HepG2 (cell line): ENCODE data around the gene SURF6. TPM values are rescaled to one million over a fixed set of nuclear protein-coding genes. Genes with fewer than 3 reads are reported as not detected.

Experiments used
- CBFB ChIP-seq: sonication (generic); formaldehyde crosslinking; IDR thresholded peaks from 2 replicates; pipeline ENCODE4 v1.4.0; 2020; ENCODE audit warnings: missing genetic modification reagents
- CHCHD3 ChIP-seq: sonication (generic); formaldehyde crosslinking; IDR thresholded peaks from 2 replicates; pipeline ENCODE4 v1.8.0; 2022; ENCODE audit warnings: mild to moderate bottlenecking, missing genetic modification reagents, moderate library complexity
- FOXP1 ChIP-seq, 2 experiments: fragments of 450-650 bp in 1 of 2; IDR thresholded peaks; 2 replicates each; pipeline ENCODE4 v1.6.1; 2017 to 2018; ENCODE audit warnings: antibody characterized with exemption in 1 of 2
- MBD4 ChIP-seq: IDR thresholded peaks from 2 replicates; pipeline ENCODE4 v1.6.1; 2012; ENCODE audit warnings: low read length, inconsistent platforms, borderline replicate concordance
- NFIC ChIP-seq: IDR thresholded peaks from 2 replicates; pipeline ENCODE4 v1.6.1; 2012; ENCODE audit warnings: mild to moderate bottlenecking, low read length, inconsistent platforms
- PITX1 ChIP-seq: sonication (generic); formaldehyde crosslinking; IDR thresholded peaks from 2 replicates; pipeline ENCODE4 v1.5.1; 2020; ENCODE audit warnings: mild to moderate bottlenecking, missing genetic modification reagents
- YEATS4 ChIP-seq: sonication (generic); formaldehyde crosslinking; IDR thresholded peaks from 2 replicates; pipeline ENCODE4 v1.4.0; 2020; ENCODE audit warnings: missing genetic modification reagents, borderline replicate concordance
- ZBTB20 ChIP-seq: sonication (generic); formaldehyde crosslinking; IDR thresholded peaks from 2 replicates; pipeline ENCODE4 v1.8.1; 2023; ENCODE audit warnings: missing genetic modification reagents, low read depth, mild to moderate bottlenecking, borderline replicate concordance
- ZBTB21 ChIP-seq: sonication (generic); formaldehyde crosslinking; IDR thresholded peaks from 2 replicates; pipeline ENCODE4 v1.4.0; 2020; ENCODE audit warnings: missing genetic modification reagents
- ZNF468 ChIP-seq: sonication (generic); formaldehyde crosslinking; IDR thresholded peaks from 2 replicates; pipeline ENCODE4 v1.8.0; 2022; ENCODE audit warnings: mild to moderate bottlenecking, moderate library complexity, missing genetic modification reagents
- ZNF546 ChIP-seq: sonication (generic); formaldehyde crosslinking; conservative IDR thresholded peaks from 2 replicates; pipeline ENCODE4 v1.8.1; 2023; ENCODE audit warnings: mild to moderate bottlenecking, missing genetic modification reagents
- ZNF563 ChIP-seq: sonication (generic); formaldehyde crosslinking; IDR thresholded peaks from 2 replicates; pipeline ENCODE4 v1.8.0; 2022; ENCODE audit warnings: mild to moderate bottlenecking, moderate library complexity, missing genetic modification reagents
- ZNF670 ChIP-seq: sonication (generic); formaldehyde crosslinking; IDR thresholded peaks from 2 replicates; pipeline ENCODE4 v1.8.0; 2022; ENCODE audit warnings: mild to moderate bottlenecking, missing genetic modification reagents, borderline replicate concordance
- ZNF841 ChIP-seq: sonication (generic); formaldehyde crosslinking; IDR thresholded peaks from 2 replicates; pipeline ENCODE4 v1.8.1; 2023; ENCODE audit warnings: missing genetic modification reagents, borderline replicate concordance
- ZNF891 ChIP-seq: sonication (generic); formaldehyde crosslinking; IDR thresholded peaks from 2 replicates; pipeline ENCODE4 v1.5.0; 2020; ENCODE audit warnings: mild to moderate bottlenecking, missing genetic modification reagents
- polyA plus RNA-seq, 8 experiments: library from polyadenylated mRNA; depleted of rRNA in 3 of 8; stranded (reverse) in 7 of 8; unstranded in 1 of 8; fragments of >200 nt; fragmentation: Illumina TruSeq in 4 of 8; extraction: Trizol in 4 of 8; gene quantifications; 2 replicates each; pipeline versions ENCODE4 v1.2.1 to v1.2.3, GENCODE V29; 2011 to 2016; ENCODE audit warnings: low read depth in 4 of 8, missing spikeins in 1 of 8, mixed read lengths in 1 of 8; ENCODE audit not compliant: insufficient read depth in 1 of 8
- total RNA-seq, 5 experiments: library from RNA; depleted of rRNA; stranded (reverse); fragments of >200 nt; fragmentation: Illumina TruSeq; extraction: Trizol; gene quantifications; 2 replicates each; pipeline ENCODE4 v1.2.3, GENCODE V29; 2016; ENCODE audit warnings: low read depth in 1 of 5
- TF ChIP-seq, protein P1 (sequence below): sonication (generic); formaldehyde crosslinking; IDR thresholded peaks from 2 replicates; pipeline ENCODE4 v1.4.0; 2020; ENCODE audit warnings: missing genetic modification reagents, borderline replicate concordance
- TF ChIP-seq, protein P2 (sequence below), 2 experiments: sonication (generic) in 1 of 2; formaldehyde crosslinking in 1 of 2; IDR thresholded peaks; 2 replicates each; pipeline versions ENCODE4 v1.4.0 to v1.6.1; 2018 to 2020; ENCODE audit warnings: missing genetic modification reagents in 2 of 2, borderline replicate concordance in 1 of 2, low read depth in 1 of 2, mild to moderate bottlenecking in 1 of 2, missing biosample characterization in 1 of 2
- TF ChIP-seq, protein P3 (sequence below): sonication (generic); formaldehyde crosslinking; IDR thresholded peaks from 2 replicates; pipeline ENCODE4 v1.5.0; 2020; ENCODE audit warnings: missing genetic modification reagents
- TF ChIP-seq, protein P4 (sequence below): sonication (generic); formaldehyde crosslinking; IDR thresholded peaks from 2 replicates; pipeline ENCODE4 v1.4.0; 2020; ENCODE audit warnings: missing genetic modification reagents

Gene SURF6
- total and polyA plus RNA-seq, 2 of the 13 experiments (the other 11 are each of a cell fraction or from before 2014, with no cell fraction given), result 5.9 to 14.7 TPM

DNA sequence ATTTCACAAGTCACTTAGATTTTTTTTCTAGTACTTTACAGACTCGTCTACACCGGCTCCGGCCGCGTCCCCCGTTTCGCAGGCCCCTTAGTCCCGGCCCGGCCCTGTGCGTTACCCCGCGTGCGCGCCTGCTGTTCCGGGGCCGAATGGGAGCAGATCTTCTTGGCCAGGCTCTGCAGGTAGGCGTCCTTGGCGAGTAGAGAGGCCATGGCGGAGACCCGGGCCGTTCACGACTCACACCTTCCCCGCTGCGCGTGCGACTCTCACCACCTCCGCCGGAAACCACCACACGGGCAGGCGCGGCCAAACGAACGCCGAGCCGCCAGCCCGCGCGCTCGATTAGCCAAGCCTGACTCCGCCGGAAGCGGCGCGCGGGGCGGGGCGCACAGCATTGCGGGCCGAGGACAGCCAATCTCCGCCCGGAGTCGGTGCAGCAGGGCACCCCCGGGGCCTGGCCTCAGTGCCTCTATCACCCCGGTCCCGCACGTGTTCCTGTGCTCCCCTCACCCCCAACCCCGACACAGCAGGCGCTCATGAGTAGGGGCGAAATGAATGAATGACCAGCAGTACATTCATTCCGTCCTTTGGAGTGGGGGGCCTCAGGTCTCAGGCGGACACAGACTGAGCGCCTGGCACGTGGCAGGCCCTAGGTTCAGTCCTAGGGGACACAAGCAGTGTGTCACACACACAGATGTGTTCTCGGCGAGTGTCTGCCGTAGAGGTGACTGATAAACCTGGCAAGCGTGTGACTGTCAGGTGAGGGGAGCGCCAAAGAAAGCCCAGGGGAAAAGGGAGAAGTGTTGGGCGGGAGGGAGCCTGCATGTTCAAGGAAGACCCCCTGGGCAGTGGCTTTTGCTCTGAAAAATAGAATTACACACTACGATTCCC lies at the start of gene SURF6 (continued):
- TF ChIP-seq, protein P1, sequence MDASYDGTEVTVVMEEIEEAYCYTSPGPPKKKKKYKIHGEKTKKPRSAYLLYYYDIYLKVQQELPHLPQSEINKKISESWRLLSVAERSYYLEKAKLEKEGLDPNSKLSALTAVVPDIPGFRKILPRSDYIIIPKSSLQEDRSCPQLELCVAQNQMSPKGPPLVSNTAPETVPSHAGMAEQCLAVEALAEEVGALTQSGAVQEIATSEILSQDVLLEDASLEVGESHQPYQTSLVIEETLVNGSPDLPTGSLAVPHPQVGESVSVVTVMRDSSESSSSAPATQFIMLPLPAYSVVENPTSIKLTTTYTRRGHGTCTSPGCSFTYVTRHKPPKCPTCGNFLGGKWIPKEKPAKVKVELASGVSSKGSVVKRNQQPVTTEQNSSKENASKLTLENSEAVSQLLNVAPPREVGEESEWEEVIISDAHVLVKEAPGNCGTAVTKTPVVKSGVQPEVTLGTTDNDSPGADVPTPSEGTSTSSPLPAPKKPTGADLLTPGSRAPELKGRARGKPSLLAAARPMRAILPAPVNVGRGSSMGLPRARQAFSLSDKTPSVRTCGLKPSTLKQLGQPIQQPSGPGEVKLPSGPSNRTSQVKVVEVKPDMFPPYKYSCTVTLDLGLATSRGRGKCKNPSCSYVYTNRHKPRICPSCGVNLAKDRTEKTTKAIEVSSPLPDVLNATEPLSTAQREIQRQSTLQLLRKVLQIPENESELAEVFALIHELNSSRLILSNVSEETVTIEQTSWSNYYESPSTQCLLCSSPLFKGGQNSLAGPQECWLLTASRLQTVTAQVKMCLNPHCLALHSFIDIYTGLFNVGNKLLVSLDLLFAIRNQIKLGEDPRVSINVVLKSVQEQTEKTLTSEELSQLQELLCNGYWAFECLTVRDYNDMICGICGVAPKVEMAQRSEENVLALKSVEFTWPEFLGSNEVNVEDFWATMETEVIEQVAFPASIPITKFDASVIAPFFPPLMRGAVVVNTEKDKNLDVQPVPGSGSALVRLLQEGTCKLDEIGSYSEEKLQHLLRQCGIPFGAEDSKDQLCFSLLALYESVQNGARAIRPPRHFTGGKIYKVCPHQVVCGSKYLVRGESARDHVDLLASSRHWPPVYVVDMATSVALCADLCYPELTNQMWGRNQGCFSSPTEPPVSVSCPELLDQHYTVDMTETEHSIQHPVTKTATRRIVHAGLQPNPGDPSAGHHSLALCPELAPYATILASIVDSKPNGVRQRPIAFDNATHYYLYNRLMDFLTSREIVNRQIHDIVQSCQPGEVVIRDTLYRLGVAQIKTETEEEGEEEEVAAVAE, result peak; percentile 83; the same call in 1 of the 2 replicates
- TF ChIP-seq, protein P2, sequence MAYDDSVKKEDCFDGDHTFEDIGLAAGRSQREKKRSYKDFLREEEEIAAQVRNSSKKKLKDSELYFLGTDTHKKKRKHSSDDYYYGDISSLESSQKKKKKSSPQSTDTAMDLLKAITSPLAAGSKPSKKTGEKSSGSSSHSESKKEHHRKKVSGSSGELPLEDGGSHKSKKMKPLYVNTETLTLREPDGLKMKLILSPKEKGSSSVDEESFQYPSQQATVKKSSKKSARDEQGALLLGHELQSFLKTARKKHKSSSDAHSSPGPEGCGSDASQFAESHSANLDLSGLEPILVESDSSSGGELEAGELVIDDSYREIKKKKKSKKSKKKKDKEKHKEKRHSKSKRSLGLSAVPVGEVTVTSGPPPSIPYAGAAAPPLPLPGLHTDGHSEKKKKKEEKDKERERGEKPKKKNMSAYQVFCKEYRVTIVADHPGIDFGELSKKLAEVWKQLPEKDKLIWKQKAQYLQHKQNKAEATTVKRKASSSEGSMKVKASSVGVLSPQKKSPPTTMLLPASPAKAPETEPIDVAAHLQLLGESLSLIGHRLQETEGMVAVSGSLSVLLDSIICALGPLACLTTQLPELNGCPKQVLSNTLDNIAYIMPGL (CRISPR knock-in tag; IDR thresholded peaks at IDR 0.05; ENCODE audit: borderline replicate concordance in 1 of 2, low read depth in 1 of 2), result peak; percentile 92 to 95; a peak in 3 of 4 replicates
- TF ChIP-seq ZNF546 (CRISPR knock-in tag) (0 out of 2 replicates have a peak, but pooled peaks have one; percentile 39), NFIC (no peak), ZNF468 (CRISPR knock-in tag) (no peak), PITX1 (peak; percentile 30; the same call in 1 of the 2 replicates), YEATS4 (CRISPR knock-in tag) (peak; percentile 99), ZBTB20 (CRISPR knock-in tag) (peak; percentile 56; the same call in 1 of the 2 replicates), CHCHD3 (CRISPR knock-in tag) (peak; percentile 7; the same call in 1 of the 2 replicates), ZBTB21 (CRISPR knock-in tag) (peak; percentile 32; the same call in 1 of the 2 replicates), ZNF891 (CRISPR knock-in tag) (no peak), FOXP1 (IDR thresholded peaks at IDR 0.05) (no peak), FOXP1 (CRISPR knock-in tag; IDR thresholded peaks at IDR 0.05) (no peak), ZNF841 (CRISPR knock-in tag) (no peak), ZNF563 (CRISPR knock-in tag) (0 out of 2 replicates have a peak, but pooled peaks have one; percentile 78), CBFB (CRISPR knock-in tag) (peak; percentile 95), ZNF670 (peak; percentile 84; the same call in 1 of the 2 replicates), MBD4 (no peak)
- TF ChIP-seq, protein P3, sequence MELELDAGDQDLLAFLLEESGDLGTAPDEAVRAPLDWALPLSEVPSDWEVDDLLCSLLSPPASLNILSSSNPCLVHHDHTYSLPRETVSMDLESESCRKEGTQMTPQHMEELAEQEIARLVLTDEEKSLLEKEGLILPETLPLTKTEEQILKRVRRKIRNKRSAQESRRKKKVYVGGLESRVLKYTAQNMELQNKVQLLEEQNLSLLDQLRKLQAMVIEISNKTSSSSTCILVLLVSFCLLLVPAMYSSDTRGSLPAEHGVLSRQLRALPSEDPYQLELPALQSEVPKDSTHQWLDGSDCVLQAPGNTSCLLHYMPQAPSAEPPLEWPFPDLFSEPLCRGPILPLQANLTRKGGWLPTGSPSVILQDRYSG (CRISPR knock-in tag), result peak; percentile 94
- TF ChIP-seq, protein P4, sequence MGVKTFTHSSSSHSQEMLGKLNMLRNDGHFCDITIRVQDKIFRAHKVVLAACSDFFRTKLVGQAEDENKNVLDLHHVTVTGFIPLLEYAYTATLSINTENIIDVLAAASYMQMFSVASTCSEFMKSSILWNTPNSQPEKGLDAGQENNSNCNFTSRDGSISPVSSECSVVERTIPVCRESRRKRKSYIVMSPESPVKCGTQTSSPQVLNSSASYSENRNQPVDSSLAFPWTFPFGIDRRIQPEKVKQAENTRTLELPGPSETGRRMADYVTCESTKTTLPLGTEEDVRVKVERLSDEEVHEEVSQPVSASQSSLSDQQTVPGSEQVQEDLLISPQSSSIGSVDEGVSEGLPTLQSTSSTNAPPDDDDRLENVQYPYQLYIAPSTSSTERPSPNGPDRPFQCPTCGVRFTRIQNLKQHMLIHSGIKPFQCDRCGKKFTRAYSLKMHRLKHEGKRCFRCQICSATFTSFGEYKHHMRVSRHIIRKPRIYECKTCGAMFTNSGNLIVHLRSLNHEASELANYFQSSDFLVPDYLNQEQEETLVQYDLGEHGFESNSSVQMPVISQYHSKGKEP (CRISPR knock-in tag), result no peak; the same call in 1 of the 2 replicates
